PC-9 (cell line): ENCODE data around the gene GRHPR. TPM values are rescaled to one million over a fixed set of nuclear protein-coding genes. Genes with fewer than 3 reads are reported as not detected.

Source experiments
- BruUV-seq: library from RNA; stranded (reverse); fragments of 400-500 nt; replicated peaks from 2 replicates; lab custom pipeline; 2021; lab: Mats Ljungman, UMichigan
- CTCF ChIA-PET: fragments of 300-600 bp; sonication (Branson Sonifier 250); formaldehyde crosslinking; loops from one replicate; lab custom pipeline; 2022; ENCODE audit warnings: antibody characterized with exemption; lab: Charles Lee
- POLR2A ChIA-PET: fragments of 300-600 bp; sonication (Branson Sonifier 250); formaldehyde crosslinking; loops from one replicate; lab custom pipeline; 2022; ENCODE audit warnings: antibody characterized with exemption; ENCODE audit not compliant: unreplicated experiment; lab: Charles Lee
- DNase-seq, 2 experiments: peaks; one replicate each; pipeline versions ENCODE4 v3.0.0 to v3.0.0-alpha.2; 2015 to 2022; ENCODE audit warnings: mixed read lengths in 1 of 2
- H2AFZ ChIP-seq: fragments of 200-600 bp; sonication (generic); 2 replicates; pipeline ENCODE4 v1.8.1; 2017; ENCODE audit warnings: antibody characterized with exemption
- H3F3A ChIP-seq: fragments of 200-600 bp; sonication (generic); 2 replicates; pipeline ENCODE4 v1.8.1; 2017; ENCODE audit warnings: antibody characterized with exemption, mild to moderate bottlenecking, low read depth; ENCODE audit not compliant: insufficient read depth
- H3K27ac ChIP-seq: fragments of 200-600 bp; sonication (generic); 2 replicates; pipeline ENCODE4 v1.6.1; 2016; ENCODE audit warnings: mixed run types
- H3K27me3 ChIP-seq: fragments of 200-600 bp; sonication (generic); 2 replicates; pipeline ENCODE4 v1.6.1; 2016; ENCODE audit warnings: low read depth, mixed run types; ENCODE audit not compliant: insufficient read depth
- H3K36me3 ChIP-seq: fragments of 200-600 bp; sonication (generic); 2 replicates; pipeline ENCODE4 v1.6.1; 2016; ENCODE audit warnings: low read depth, mixed run types
- H3K4me1 ChIP-seq: fragments of 200-600 bp; sonication (generic); replicated peaks from 2 replicates; pipeline ENCODE4 v1.6.1; 2016; ENCODE audit warnings: mixed run types; ENCODE audit not compliant: insufficient read depth
- H3K4me2 ChIP-seq: fragments of 200-600 bp; sonication (generic); 2 replicates; pipeline ENCODE4 v1.6.1; 2017; ENCODE audit warnings: mixed run types
- H3K4me3 ChIP-seq: fragments of 200-600 bp; sonication (generic); 2 replicates; pipeline ENCODE4 v1.6.1; 2016; ENCODE audit warnings: mixed run types
- H3K79me2 ChIP-seq: fragments of 200-600 bp; sonication (generic); 2 replicates; pipeline ENCODE4 v1.6.1; 2017; ENCODE audit warnings: low read depth, mixed run types
- H3K9me2 ChIP-seq: fragments of 200-600 bp; sonication (generic); 2 replicates; pipeline ENCODE4 v1.8.1; 2017; ENCODE audit warnings: mild to moderate bottlenecking; ENCODE audit not compliant: insufficient read depth
- H3K9me3 ChIP-seq: fragments of 200-600 bp; sonication (generic); 2 replicates; pipeline ENCODE4 v1.8.1; 2016; ENCODE audit warnings: low read depth; ENCODE audit not compliant: insufficient read depth
- H4K20me1 ChIP-seq: fragments of 200-600 bp; sonication (generic); 2 replicates; pipeline ENCODE4 v1.8.1; 2017; ENCODE audit not compliant: insufficient read depth
- EZH2 ChIP-seq: fragments of 200-600 bp; sonication (generic); IDR thresholded peaks from 2 replicates; pipeline ENCODE4 v1.8.0; 2017; ENCODE audit warnings: antibody characterized with exemption, low read depth
- intact Hi-C: fragments of 100-400 bp; cut with micrococcal nuclease; formaldehyde crosslinking; loops from one replicate; pipeline ENCODE4 v1.10.0; 2022; ENCODE audit not compliant: unreplicated experiment
- total RNA-seq: library from RNA; stranded (reverse); gene quantifications from 2 replicates; pipeline ENCODE4 v1.2.3, GENCODE V29; 2021
- TF ChIP-seq, protein P1 (sequence below): fragments of 200-600 bp; sonication (generic); conservative IDR thresholded peaks from 2 replicates; pipeline ENCODE4 v1.6.1; 2017; ENCODE audit warnings: mixed run types, antibody characterized with exemption, mild to moderate bottlenecking, moderate library complexity

Gene GRHPR
- total RNA-seq, 1 experiment from 2014 or later, result 77.2 TPM

- POLR2A ChIA-PET, result no interaction called here
- intact Hi-C loops, result no loop called here
- Histone ChIP-seq H3K9me3 (no peaks in the 10 kb centered on the region), H2AFZ (no peak overlapping the region), H3K27ac (no peak overlapping the region), H3K79me2 (no peaks in the 10 kb centered on the region), H3K4me1 (no peaks in the 10 kb centered on the region), H3K9me2 (no peaks in the 10 kb centered on the region), H3K4me3 (no peak overlapping the region), H3K27me3 (no peaks in the 10 kb centered on the region), H3K36me3 (no peaks in the 10 kb centered on the region), H4K20me1 (no peaks in the 10 kb centered on the region), H3K4me2 (no peak overlapping the region), H3F3A (no peaks in the 10 kb centered on the region)
- no peak for DNase-seq
- TF ChIP-seq EZH2, result no peak
- TF ChIP-seq, protein P1, sequence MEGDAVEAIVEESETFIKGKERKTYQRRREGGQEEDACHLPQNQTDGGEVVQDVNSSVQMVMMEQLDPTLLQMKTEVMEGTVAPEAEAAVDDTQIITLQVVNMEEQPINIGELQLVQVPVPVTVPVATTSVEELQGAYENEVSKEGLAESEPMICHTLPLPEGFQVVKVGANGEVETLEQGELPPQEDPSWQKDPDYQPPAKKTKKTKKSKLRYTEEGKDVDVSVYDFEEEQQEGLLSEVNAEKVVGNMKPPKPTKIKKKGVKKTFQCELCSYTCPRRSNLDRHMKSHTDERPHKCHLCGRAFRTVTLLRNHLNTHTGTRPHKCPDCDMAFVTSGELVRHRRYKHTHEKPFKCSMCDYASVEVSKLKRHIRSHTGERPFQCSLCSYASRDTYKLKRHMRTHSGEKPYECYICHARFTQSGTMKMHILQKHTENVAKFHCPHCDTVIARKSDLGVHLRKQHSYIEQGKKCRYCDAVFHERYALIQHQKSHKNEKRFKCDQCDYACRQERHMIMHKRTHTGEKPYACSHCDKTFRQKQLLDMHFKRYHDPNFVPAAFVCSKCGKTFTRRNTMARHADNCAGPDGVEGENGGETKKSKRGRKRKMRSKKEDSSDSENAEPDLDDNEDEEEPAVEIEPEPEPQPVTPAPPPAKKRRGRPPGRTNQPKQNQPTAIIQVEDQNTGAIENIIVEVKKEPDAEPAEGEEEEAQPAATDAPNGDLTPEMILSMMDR, result no peak
- CTCF ChIA-PET, result no interaction called here
- no TSS peak for BruUV-seq
These were observed 47.6 kb upstream of the GRHPR start for GRCh38 chr9:37374892-37375291.

DNA sequence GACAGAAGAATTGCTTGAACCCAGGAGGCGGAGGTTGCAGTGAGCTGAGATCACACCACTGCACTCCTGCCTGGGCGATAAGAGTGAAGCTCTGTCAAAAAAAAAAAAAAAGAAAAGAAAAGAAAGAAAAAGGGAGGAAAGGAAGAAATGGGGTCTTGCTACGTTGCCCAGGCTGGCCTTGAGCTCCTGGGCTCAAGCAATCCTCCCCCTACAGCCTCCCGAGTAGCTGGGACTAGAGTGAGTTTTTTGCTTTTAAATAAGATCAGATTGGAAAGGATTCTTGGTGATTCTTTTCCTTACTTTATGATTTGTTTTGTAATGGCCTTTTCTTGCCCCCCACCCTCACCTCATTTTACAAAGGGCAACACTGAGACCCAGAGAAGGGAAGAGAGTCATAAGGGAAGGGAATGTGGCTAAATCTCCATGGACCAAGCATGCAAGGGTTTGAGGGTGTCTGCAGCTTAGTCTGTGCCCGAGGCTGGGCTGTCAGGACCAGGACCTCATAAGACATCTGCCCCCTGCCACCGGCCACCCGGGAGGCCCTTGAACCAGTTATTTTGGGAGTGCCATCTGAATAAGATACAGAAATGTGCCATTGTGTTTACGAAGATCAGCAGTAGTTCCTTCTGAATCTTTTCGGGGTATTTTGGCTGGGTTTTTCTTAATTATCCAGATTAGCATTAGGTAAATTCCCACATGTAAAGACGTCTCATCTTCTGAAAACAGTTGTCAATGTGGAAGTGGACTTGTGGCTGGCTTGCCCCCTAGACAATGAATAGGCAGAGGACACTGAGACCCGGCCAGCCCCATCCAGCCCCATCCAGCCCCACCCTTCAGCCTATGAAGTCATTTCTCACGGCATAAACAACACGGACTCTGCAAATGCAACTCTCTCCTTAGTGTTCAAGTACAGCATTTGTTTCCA lies 44.5 kb upstream of the GRHPR start:
- no peak overlapping the region for H2AFZ ChIP-seq
- POLR2A ChIA-PET, result no interaction called here
- no TSS peak for BruUV-seq
- no peak overlapping the region for H3K27ac ChIP-seq
- no peak for TF ChIP-seq EZH2
- TF ChIP-seq, protein P1, result no peak
- intact Hi-C loops, result no loop called here
- H3K79me2 ChIP-seq, result no peaks in the 10 kb centered on the region
- H3K4me3 ChIP-seq, result no peak overlapping the region
- DNase-seq, result no peak
- no peaks in the 10 kb centered on the region for H3K27me3 ChIP-seq
- CTCF ChIA-PET, result no interaction called here
- no peaks in the 10 kb centered on the region for H3K4me1 ChIP-seq
- H3K36me3 ChIP-seq, result no peaks in the 10 kb centered on the region
- no peak overlapping the region for H3K4me2 ChIP-seq
- H3K9me3 ChIP-seq, result no peaks in the 10 kb centered on the region
- H3K9me2 ChIP-seq, result no peaks in the 10 kb centered on the region
- H3F3A ChIP-seq, result no peaks in the 10 kb centered on the region
- no peaks in the 10 kb centered on the region for H4K20me1 ChIP-seq

DNA sequence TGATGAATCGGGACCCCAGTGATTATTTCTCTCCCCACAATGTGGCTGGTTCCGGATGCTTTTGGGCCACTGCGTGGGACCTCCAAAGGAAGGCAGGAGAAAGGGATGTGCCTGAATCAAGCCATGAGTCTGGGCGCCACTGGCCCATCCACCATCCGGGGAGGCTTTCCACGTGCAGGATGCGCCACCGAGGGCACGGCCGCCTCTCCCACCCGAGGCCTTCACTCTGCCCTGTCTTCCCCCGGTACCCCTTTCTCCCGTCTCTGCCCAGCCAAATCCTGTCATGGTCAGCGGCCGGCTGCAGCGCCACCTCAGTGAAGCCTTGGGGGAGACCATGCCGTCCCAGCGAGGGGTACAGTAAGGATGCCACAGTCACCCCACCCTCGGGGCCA lies 43.9 kb upstream of the GRHPR start:
- Histone ChIP-seq H3K79me2 (no peaks in the 10 kb centered on the region), H3K9me3 (no peaks in the 10 kb centered on the region), H3K4me1 (no peaks in the 10 kb centered on the region), H3K36me3 (no peaks in the 10 kb centered on the region), H3K27ac (no peak overlapping the region), H3K27me3 (no peaks in the 10 kb centered on the region), H4K20me1 (no peaks in the 10 kb centered on the region), H3K4me2 (no peak overlapping the region), H3K9me2 (no peaks in the 10 kb centered on the region), H3K4me3 (no peak overlapping the region), H3F3A (no peaks in the 10 kb centered on the region), H2AFZ (no peak overlapping the region)
- intact Hi-C loops, result no loop called here
- no peak for TF ChIP-seq EZH2
- TF ChIP-seq, protein P1, result no peak
- ChIA-PET POLR2A (no interaction called here), CTCF (no interaction called here)
- BruUV-seq, result no TSS peak
- no peak for DNase-seq
